ENCODE results near the gene RPL13. TPM values are rescaled to one million over a fixed set of nuclear protein-coding genes. Genes with fewer than 3 reads are reported as not detected.

RPL13 gene
- total and polyA plus RNA-seq, 7 donors, result 3,641 to 19,173 (median 7,437) TPM

DNA sequence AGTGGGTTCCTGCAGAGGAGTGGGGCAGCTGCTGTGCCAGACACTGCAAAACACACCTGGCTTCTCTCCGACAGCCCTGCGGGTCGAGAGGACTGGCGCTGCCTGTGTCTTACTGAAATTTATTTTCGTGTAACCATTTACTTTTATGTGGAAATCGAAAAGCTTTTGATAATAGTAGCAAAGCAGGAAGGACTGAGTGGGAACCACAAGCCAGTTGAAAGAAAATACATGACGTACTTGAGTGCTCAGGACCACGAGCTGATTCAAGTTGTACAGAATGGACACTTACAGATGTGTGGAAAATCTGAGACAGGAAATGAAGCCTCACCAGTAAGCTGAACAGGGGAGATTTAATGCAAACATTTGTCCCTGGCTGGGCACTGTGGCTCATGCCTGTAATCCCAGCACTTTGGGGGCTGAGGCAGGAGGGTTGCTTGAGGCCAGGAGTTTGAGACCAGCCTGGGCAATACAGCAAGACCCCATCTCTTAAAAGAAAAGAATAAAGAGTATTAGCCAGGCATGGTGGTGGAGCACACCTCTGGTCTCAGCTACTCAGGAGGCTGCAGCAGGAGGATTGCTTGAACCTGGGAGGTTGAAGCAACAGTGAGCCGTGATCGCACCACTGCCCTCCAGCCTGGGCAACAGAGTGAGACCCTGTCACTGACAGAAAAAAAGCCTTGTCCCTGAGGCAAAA is 11.3 kb upstream of the RPL13 start:
- intact Hi-C loops (cut with DNase I), result no loop called here
- H3K4me1 ChIP-seq, result no peaks in the 10 kb centered on the region
- no peak overlapping the region for H3K4me3 ChIP-seq
- H3K27me3 ChIP-seq, result no peaks in the 10 kb centered on the region
- no peak for DNase-seq
- H3K36me3 ChIP-seq, result peaks cover 18 to 100% (median 69%) of the 10 kb centered on the region in 4 donors
- H3K9me3 ChIP-seq, result no peaks in the 10 kb centered on the region
- WGBS, 2 donors, result 76 to 90% methylated on average over 10 of the region's 10 CpGs
- H3K27ac ChIP-seq, result no peak overlapping the region
- TF ChIP-seq POLR2A (IDR thresholded peaks at IDR 0.05) (no peak), POLR2AphosphoS5 (IDR thresholded peaks at IDR 0.05) (no peak), EP300 (IDR thresholded peaks at IDR 0.05) (no peak), CTCF (IDR thresholded peaks at IDR 0.05) (no peak)

DNA sequence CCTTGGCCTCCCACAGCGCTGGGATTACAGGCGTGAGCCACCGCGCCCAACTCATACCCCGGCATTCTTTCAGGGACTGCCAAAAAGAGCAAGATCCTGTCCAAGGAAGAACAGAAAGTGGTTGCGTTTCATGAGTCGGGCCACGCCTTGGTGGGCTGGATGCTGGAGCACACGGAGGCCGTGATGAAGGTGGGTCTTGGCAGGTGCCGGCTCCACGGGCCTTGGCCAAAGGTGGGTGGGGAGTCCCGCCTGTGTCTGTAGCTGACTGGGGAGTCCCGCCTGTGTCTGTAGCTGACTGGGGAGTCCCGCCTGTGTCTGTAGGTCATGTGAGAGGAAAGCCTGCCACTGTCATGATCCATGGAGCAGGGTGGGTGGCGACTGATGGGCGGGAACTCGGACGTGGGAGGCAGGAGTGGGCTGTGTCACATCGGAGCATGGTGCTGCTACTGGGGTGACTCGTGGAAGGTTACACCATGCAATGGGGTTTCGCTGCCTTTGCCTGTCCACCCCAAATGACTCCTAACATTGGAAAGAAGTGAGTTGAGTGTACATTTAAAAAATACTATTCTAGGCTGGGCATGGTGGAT is 10.0 kb upstream of the RPL13 start:
- Histone ChIP-seq H3K36me3 (peaks cover 22 to 100% (median 65%) of the 10 kb centered on the region in 4 donors), H3K4me3 (no peak overlapping the region), H3K27ac (no peak overlapping the region), H3K27me3 (no peaks in the 10 kb centered on the region), H3K9me3 (no peaks in the 10 kb centered on the region), H3K4me1 (no peaks in the 10 kb centered on the region)
- intact Hi-C loops (cut with DNase I), result no loop called here
- no peak for DNase-seq
- TF ChIP-seq CTCF (IDR thresholded peaks at IDR 0.05) (no peak), EP300 (IDR thresholded peaks at IDR 0.05) (no peak), POLR2A (IDR thresholded peaks at IDR 0.05) (no peak), POLR2AphosphoS5 (IDR thresholded peaks at IDR 0.05) (no peak)
- WGBS, 2 donors, result 91 to 92% methylated on average over 22 of the region's 22 CpGs

- Histone ChIP-seq H3K9me3 (no peaks in the 10 kb centered on the region), H3K36me3 (peaks cover 32 to 98% (median 51%) of the 10 kb centered on the region in 4 donors), H3K4me1 (no peaks in the 10 kb centered on the region), H3K4me3 (no peak overlapping the region), H3K27ac (no peak overlapping the region), H3K27me3 (no peaks in the 10 kb centered on the region)
- intact Hi-C loops (cut with DNase I), result no loop called here
- DNase-seq, result no peak
- TF ChIP-seq EP300 (IDR thresholded peaks at IDR 0.05), result no peak
- 95 to 96% methylated on average over 22 of the region's 22 CpGs for WGBS, 2 donors
Observed at GRCh38 chr16:89552329-89552728, 8.2 kb upstream of the RPL13 start.

DNA sequence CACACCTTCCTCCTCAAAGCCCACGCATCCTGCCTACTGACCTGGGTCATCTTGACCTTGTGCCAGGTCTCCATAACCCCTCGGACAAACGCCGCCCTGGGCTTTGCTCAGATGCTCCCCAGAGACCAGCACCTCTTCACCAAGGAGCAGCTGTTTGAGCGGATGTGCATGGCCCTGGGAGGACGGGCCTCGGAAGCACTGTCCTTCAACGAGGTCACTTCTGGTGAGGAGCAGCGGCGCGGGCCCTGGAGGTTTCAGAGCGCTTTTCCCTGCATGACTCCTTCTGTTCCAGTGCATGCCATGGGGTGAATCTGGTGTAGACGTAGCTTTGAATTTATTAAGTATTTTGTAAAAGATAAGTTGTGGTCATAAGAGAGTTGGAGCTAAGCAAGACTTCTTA is 7.6 kb upstream of the RPL13 start:
- 92 to 95% methylated on average over 13 of the region's 13 CpGs for WGBS, 2 donors
- Histone ChIP-seq H3K9me3 (no peaks in the 10 kb centered on the region), H3K27me3 (no peaks in the 10 kb centered on the region), H3K27ac (no peak overlapping the region), H3K4me3 (no peak overlapping the region), H3K36me3 (peaks cover 31 to 93% (median 46%) of the 10 kb centered on the region in 4 donors), H3K4me1 (no peaks in the 10 kb centered on the region)
- TF ChIP-seq POLR2A (IDR thresholded peaks at IDR 0.05), result no peak
- TF ChIP-seq POLR2AphosphoS5 (IDR thresholded peaks at IDR 0.05), result no peak
- TF ChIP-seq EP300 (IDR thresholded peaks at IDR 0.05), result no peak
- no peak for TF ChIP-seq CTCF (IDR thresholded peaks at IDR 0.05)
- intact Hi-C loops (cut with DNase I), result no loop called here
- DNase-seq, result no peak

GRCh38 chr16:89553733-89554132 is 6.7 kb upstream of the RPL13 start:
- Histone ChIP-seq H3K36me3 (peaks cover 26 to 85% (median 41%) of the 10 kb centered on the region in 4 donors), H3K27me3 (no peaks in the 10 kb centered on the region), H3K4me1 (no peaks in the 10 kb centered on the region), H3K9me3 (no peaks in the 10 kb centered on the region), H3K4me3 (no peak overlapping the region), H3K27ac (no peak overlapping the region)
- TF ChIP-seq POLR2A (IDR thresholded peaks at IDR 0.05) (no peak), POLR2AphosphoS5 (IDR thresholded peaks at IDR 0.05) (no peak), EP300 (IDR thresholded peaks at IDR 0.05) (no peak), CTCF (IDR thresholded peaks at IDR 0.05) (no peak)
- no peak for DNase-seq
- WGBS, 2 donors, result 91 to 94% methylated on average over 18 of the region's 18 CpGs
- intact Hi-C loops (cut with DNase I), result no loop called here

All from sigmoid colon (tissue), 7 donors.